GM12878 (cell line): Measurements from ENCODE around the gene GLS. TPM values are rescaled to one million over a fixed set of nuclear protein-coding genes. Genes with fewer than 3 reads are reported as not detected.

Experiments
- ATAC-seq: fragments of 200-7000 bp; cut with Tn5 transposase; 3 replicates; pipeline ENCODE4 v1.9.1; 2020; ENCODE audit warnings: mild to moderate bottlenecking, moderate library complexity
- BruUV-seq: library from RNA; stranded (reverse); fragments of 400-500 nt; replicated peaks from 2 replicates; lab custom pipeline; 2021; lab: Mats Ljungman, UMichigan
- CTCF ChIA-PET: fragments of 300-600 bp; sonication (Branson Sonifier 250); formaldehyde crosslinking; extraction: SDS; loops from one replicate; lab custom pipeline; 2021; ENCODE audit warnings: inconsistent platforms; lab: Yijun Ruan, JAX
- POLR2A ChIA-PET: fragments of 350-600 bp; formaldehyde crosslinking; extraction: SDS; loops from one replicate; lab custom pipeline; 2021; ENCODE audit warnings: inconsistent platforms; lab: Charles Lee
- RAD21 ChIA-PET: fragments of 300-600 bp; sonication (Branson Sonifier 250); formaldehyde crosslinking; loops from one replicate; lab custom pipeline; 2023; ENCODE audit warnings: antibody characterized with exemption; ENCODE audit not compliant: unreplicated experiment; lab: Charles Lee
- SMC1A ChIA-PET: fragments of 300-600 bp; sonication (Branson Sonifier 250); formaldehyde crosslinking; loops from one replicate; lab custom pipeline; 2023; ENCODE audit not compliant: unreplicated experiment, uncharacterized antibody; lab: Charles Lee
- DNase-seq: peaks from one replicate; pipeline ENCODE4 v3.0.0-alpha.2; 2011; ENCODE audit warnings: low read depth, low spot score
- FAIRE-seq: peaks from 3 replicates; lab custom pipeline; 2011; peaks lifted over from hg19 to GRCh38; lab: Jason Lieb, UNC
- H2AFZ ChIP-seq: 2 replicates; pipeline ENCODE4 v1.6.0; 2011; ENCODE audit warnings: low read depth, low read length, control low read depth; ENCODE audit not compliant: control insufficient read depth
- H3K27ac ChIP-seq: 2 replicates; pipeline ENCODE4 v1.5.1; 2011; ENCODE audit warnings: control low read depth; ENCODE audit not compliant: control insufficient read depth, insufficient read depth
- H3K27me3 ChIP-seq, 2 experiments: replicated peaks in 1 of 2; 2 replicates each; pipeline versions ENCODE4 v1.6.0 to v1.6.1; 2011; ENCODE audit warnings: low read length in 1 of 2; ENCODE audit not compliant: control insufficient read depth in 2 of 2, insufficient read depth in 2 of 2
- H3K36me3 ChIP-seq, 2 experiments: 2 replicates each; pipeline ENCODE4 v1.5.1; 2011; ENCODE audit warnings: low read length in 1 of 2; ENCODE audit not compliant: control insufficient read depth in 2 of 2, insufficient read depth in 2 of 2
- H3K4me1 ChIP-seq: 2 replicates; pipeline ENCODE4 v1.6.1; 2011; ENCODE audit warnings: mild to moderate bottlenecking, low read length, moderate library complexity, mixed read lengths; ENCODE audit not compliant: control insufficient read depth, insufficient read depth
- H3K4me2 ChIP-seq: 2 replicates; pipeline ENCODE4 v1.6.0; 2011; ENCODE audit warnings: control low read depth; ENCODE audit not compliant: control insufficient read depth, insufficient read depth
- H3K4me3 ChIP-seq: fragments of 200-600 bp; sonication (generic); 2 replicates; pipeline ENCODE4 v1.5.1; 2016
- H3K79me2 ChIP-seq: 2 replicates; pipeline ENCODE4 v1.6.0; 2011; ENCODE audit warnings: low read length; ENCODE audit not compliant: control insufficient read depth, insufficient read depth
- H3K9ac ChIP-seq: 2 replicates; pipeline ENCODE4 v1.8.0; 2011; ENCODE audit warnings: low read length, control low read depth, mixed read lengths; ENCODE audit not compliant: control insufficient read depth, insufficient read depth
- H3K9me3 ChIP-seq: replicated peaks from 3 replicates; pipeline ENCODE4 v1.5.1; 2011; ENCODE audit warnings: mild to moderate bottlenecking, low read length; ENCODE audit not compliant: control insufficient read depth, insufficient read depth
- H4K20me1 ChIP-seq: 2 replicates; pipeline ENCODE4 v1.6.0; 2011; ENCODE audit not compliant: control insufficient read depth, insufficient read depth
- CBX5 ChIP-seq: sonication (generic); IDR thresholded peaks from 2 replicates; pipeline ENCODE4 v1.6.1; 2016; ENCODE audit warnings: low read depth, moderate library complexity, mild to moderate bottlenecking, inconsistent platforms
- CREB1 ChIP-seq: IDR thresholded peaks from 2 replicates; pipeline ENCODE4 v1.6.1; 2012; ENCODE audit warnings: low read depth, mild to moderate bottlenecking, inconsistent platforms
- IKZF1 ChIP-seq: fragments of 450-650 bp; conservative IDR thresholded peaks from 2 replicates; pipeline ENCODE4 v1.6.1; 2017; ENCODE audit warnings: antibody characterized with exemption, mild to moderate bottlenecking
- NFYB ChIP-seq: IDR thresholded peaks from 2 replicates; pipeline ENCODE4 v1.6.1; 2011; ENCODE audit warnings: low read depth, mild to moderate bottlenecking, low read length, improper control_type of control experiment, moderate library complexity; ENCODE audit not compliant: insufficient read depth
- NR2C1 ChIP-seq: fragments of 450-650 bp; IDR thresholded peaks from 2 replicates; pipeline ENCODE4 v1.6.1; 2017; ENCODE audit warnings: antibody characterized with exemption, mild to moderate bottlenecking, moderate library complexity
- POLR2A ChIP-seq: IDR thresholded peaks from 2 replicates; pipeline ENCODE4 v1.6.1; 2011; ENCODE audit warnings: low read depth, mild to moderate bottlenecking, low read length
- POLR2AphosphoS2 ChIP-seq: IDR thresholded peaks from 2 replicates; pipeline ENCODE4 v1.6.1; 2011; ENCODE audit warnings: low read depth, mild to moderate bottlenecking, low read length, improper control_type of control experiment, moderate library complexity
- POLR2AphosphoS5 ChIP-seq: IDR thresholded peaks from 2 replicates; pipeline ENCODE4 v1.6.1; 2011; ENCODE audit warnings: mild to moderate bottlenecking, low read length, inconsistent platforms
- RUNX3 ChIP-seq: IDR thresholded peaks from 2 replicates; pipeline ENCODE4 v1.6.1; 2012; ENCODE audit warnings: low read length, inconsistent platforms
- SPI1 ChIP-seq: IDR thresholded peaks from 2 replicates; pipeline ENCODE4 v1.6.1; 2011; ENCODE audit warnings: low read depth, mild to moderate bottlenecking, low read length, moderate library complexity, borderline replicate concordance; ENCODE audit not compliant: insufficient read depth
- SREBF1 ChIP-seq: IDR thresholded peaks from 2 replicates; pipeline ENCODE4 v1.6.1; 2012; ENCODE audit warnings: mild to moderate bottlenecking, low read length
- STAT1 ChIP-seq: fragments of 450-650 bp; conservative IDR thresholded peaks from 2 replicates; pipeline ENCODE4 v1.6.1; 2014; ENCODE audit warnings: antibody characterized with exemption, mild to moderate bottlenecking
- WGBS: methylation state at CpG from one replicate; pipeline ENCODE4 v1.1.6; 2016; ENCODE audit warnings: low lambda C conversion rate; ENCODE audit not compliant: insufficient replicate concordance, insufficient coverage; ENCODE audit errors: missing lambda C conversion rate; 5-methylcytosine and 5-hydroxymethylcytosine counted together
- in situ Hi-C: fragments of 300-500 bp; cut with MboI; formaldehyde crosslinking; loops from 9 replicates; pipeline ENCODE4 v1.14.3; 2018; ENCODE audit warnings: mixed read lengths
- intact Hi-C: fragments of 100-400 bp; cut with micrococcal nuclease; formaldehyde crosslinking; loops from one replicate; pipeline ENCODE4 v1.14.2; 2022; ENCODE audit not compliant: unreplicated experiment
- polyA plus RNA-seq, 11 experiments: library from polyadenylated mRNA; depleted of rRNA in 4 of 11; unstranded in 6 of 11; stranded (reverse) in 5 of 11; fragments of >200 nt; fragmentation: Nextera tagmentation in 4 of 11; fragmentation: Illumina TruSeq in 1 of 11; extraction: Ambion mirVana in 4 of 11; extraction: Trizol in 1 of 11; gene quantifications; 1 replicate in 1 of 11; 2 replicates in 10 of 11; pipeline versions ENCODE4 v1.2.1 to v1.2.3, GENCODE V29; 2011 to 2016; ENCODE audit warnings: inconsistent platforms in 2 of 11, missing spikeins in 2 of 11, low read depth in 1 of 11
- total RNA-seq, 4 experiments: library from RNA; depleted of rRNA in 3 of 4; stranded (reverse); fragments of >200 nt in 3 of 4; fragmentation: Illumina TruSeq in 1 of 4; extraction: Trizol in 1 of 4; gene quantifications; 2 replicates each; pipeline versions ENCODE4 v1.2.1 to v1.2.3, GENCODE V29; 2013 to 2021
- TF ChIP-seq, protein P1 (sequence below): fragments of 450-650 bp; formaldehyde crosslinking; IDR thresholded peaks from 2 replicates; pipeline ENCODE4 v1.4.0; 2022; ENCODE audit warnings: mild to moderate bottlenecking, moderate library complexity
- TF ChIP-seq, protein P2 (sequence below): fragments of 450-650 bp; conservative IDR thresholded peaks from 2 replicates; pipeline ENCODE4 v1.6.1; 2017; ENCODE audit warnings: mild to moderate bottlenecking, moderate library complexity

Gene GLS
- total and polyA plus RNA-seq, 10 of the 15 experiments (the other 5 are each of a cell fraction or from before 2014, with no cell fraction given): 15.7 to 145 (median 70.8) TPM

DNA sequence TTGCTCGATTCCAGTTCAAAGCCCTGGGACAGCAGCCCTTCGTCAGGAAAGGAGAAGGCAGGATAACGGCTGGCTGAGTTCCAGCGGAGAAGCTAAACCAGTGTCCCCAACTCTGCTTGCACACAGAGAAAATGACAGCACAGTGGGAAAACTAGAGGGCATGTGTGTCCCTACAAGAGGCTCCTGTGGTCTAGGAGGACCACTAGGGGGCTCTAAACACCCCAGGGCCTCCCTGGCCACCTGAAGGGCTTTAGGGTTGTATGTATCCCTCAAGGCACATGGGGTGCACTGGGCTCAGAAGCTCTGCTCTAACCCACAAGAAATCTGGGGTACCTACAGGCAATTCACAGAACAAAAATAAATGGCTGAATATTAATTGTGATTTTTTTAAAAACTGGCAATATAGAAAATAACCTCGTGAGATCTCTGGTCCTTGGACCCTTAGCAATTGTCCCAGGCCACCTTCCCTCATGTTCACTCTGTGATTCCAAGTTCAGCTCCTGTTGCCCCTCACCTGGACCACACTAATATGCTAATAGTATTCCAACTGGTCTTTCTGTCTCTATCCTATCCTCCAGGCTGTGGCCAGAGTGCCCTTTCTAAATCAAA, 115.8 kb downstream of the GLS start (continued):
- TF ChIP-seq POLR2AphosphoS2 (peak; percentile 41; the same call in 1 of the 2 replicates), CREB1 (0 out of 2 replicates have a peak, but pooled peaks have one; percentile 2), NFYB (no peak), STAT1 (no peak), CBX5 (no peak), RUNX3 (peak; percentile 26; the same call in 1 of the 2 replicates)
- TF ChIP-seq, protein P1, sequence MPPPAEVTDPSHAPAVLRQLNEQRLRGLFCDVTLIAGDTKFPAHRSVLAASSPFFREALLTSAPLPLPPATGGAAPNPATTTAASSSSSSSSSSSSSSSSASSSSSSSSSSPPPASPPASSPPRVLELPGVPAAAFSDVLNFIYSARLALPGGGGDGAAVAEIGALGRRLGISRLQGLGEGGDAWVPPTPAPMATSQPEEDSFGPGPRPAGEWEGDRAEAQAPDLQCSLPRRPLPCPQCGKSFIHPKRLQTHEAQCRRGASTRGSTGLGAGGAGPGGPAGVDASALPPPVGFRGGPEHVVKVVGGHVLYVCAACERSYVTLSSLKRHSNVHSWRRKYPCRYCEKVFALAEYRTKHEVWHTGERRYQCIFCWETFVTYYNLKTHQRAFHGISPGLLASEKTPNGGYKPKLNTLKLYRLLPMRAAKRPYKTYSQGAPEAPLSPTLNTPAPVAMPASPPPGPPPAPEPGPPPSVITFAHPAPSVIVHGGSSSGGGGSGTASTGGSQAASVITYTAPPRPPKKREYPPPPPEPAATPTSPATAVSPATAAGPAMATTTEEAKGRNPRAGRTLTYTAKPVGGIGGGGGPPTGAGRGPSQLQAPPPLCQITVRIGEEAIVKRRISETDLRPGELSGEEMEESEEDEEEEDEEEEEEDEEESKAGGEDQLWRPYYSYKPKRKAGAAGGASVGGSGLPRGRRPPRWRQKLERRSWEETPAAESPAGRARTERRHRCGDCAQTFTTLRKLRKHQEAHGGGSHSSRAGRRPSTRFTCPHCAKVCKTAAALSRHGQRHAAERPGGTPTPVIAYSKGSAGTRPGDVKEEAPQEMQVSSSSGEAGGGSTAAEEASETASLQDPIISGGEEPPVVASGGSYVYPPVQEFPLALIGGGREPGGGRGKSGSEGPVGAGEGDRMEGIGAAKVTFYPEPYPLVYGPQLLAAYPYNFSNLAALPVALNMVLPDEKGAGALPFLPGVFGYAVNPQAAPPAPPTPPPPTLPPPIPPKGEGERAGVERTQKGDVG (CRISPR knock-in tag): no peak

DNA sequence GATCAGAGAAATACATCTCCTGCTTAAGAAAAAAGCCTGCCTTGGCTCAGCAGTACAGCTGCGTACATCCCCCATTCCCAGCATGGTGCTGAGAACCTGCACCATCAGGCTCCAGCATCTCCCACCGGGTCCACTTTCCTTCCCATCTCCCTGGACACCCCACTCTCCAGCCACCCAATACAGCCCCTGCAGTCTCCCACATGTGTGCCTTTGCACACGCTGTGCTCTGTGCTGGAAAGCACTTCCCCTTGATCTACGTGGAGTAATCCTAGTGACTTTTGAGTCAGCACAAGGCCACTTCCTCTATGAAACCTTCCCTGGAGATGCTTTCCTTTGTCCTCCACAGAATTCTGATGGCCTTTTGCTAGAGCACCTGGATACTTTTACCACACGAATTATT, 116.3 kb downstream of the GLS start:
- no peak for TF ChIP-seq NR2C1
- TF ChIP-seq, protein P2, sequence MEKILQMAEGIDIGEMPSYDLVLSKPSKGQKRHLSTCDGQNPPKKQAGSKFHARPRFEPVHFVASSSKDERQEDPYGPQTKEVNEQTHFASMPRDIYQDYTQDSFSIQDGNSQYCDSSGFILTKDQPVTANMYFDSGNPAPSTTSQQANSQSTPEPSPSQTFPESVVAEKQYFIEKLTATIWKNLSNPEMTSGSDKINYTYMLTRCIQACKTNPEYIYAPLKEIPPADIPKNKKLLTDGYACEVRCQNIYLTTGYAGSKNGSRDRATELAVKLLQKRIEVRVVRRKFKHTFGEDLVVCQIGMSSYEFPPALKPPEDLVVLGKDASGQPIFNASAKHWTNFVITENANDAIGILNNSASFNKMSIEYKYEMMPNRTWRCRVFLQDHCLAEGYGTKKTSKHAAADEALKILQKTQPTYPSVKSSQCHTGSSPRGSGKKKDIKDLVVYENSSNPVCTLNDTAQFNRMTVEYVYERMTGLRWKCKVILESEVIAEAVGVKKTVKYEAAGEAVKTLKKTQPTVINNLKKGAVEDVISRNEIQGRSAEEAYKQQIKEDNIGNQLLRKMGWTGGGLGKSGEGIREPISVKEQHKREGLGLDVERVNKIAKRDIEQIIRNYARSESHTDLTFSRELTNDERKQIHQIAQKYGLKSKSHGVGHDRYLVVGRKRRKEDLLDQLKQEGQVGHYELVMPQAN: no peak
- TF ChIP-seq POLR2AphosphoS5: peak; percentile 81
- TF ChIP-seq POLR2A: peak; percentile 61
- TF ChIP-seq IKZF1: 0 out of 2 replicates have a peak, but pooled peaks have one; percentile 13
- peak; percentile 65; the same call in 1 of the 2 replicates for TF ChIP-seq SPI1
- TF ChIP-seq SREBF1: no peak
- peaks cover 16% of the 10 kb centered on the region for H4K20me1 ChIP-seq
- ATAC-seq: peak; percentile 23
- ChIA-PET SMC1A (interaction anchor here (0.8 to 1.5 kb wide), 4 partner anchors 9 to 38 kb away, joined by 3 to 4 read pairs (median 3); no protein-coding TSS in a partner anchor), RAD21 (no interaction called here), CTCF (interaction anchor here (0.8 to 1.9 kb wide), 5 partner anchors 15 to 197 kb away, joined by 3 to 4 read pairs (median 3); no protein-coding TSS in a partner anchor), POLR2A (interaction anchor here (1.2 kb wide), 1 partner anchor 16 kb away, joined by 3 read pairs; no protein-coding TSS in a partner anchor)
- H3K4me1 ChIP-seq: peaks cover 2% of the 10 kb centered on the region; the same call in 1 of the 2 replicates
- WGBS: 49% methylated on average over 5 of the region's 5 CpGs
- no peak overlapping the region for H3K4me2 ChIP-seq
- peaks cover 45 to 75% of the 10 kb centered on the region in 2 experiments for H3K36me3 ChIP-seq
- peaks cover 3% of the 10 kb centered on the region; the same call in 2 of the 3 replicates for H3K9me3 ChIP-seq
- no peak for DNase-seq
- H3K27ac ChIP-seq: no peak overlapping the region
- H3K79me2 ChIP-seq: peaks cover 12% of the 10 kb centered on the region
- no TSS peak for BruUV-seq
- H2AFZ ChIP-seq: no peak overlapping the region
- in situ Hi-C loops: no loop called here
- FAIRE-seq: no peak
- no peak overlapping the region for H3K9ac ChIP-seq
- intact Hi-C loops: no loop called here
- no peaks in the 10 kb centered on the region for H3K27me3 ChIP-seq
- H3K4me3 ChIP-seq: no peak overlapping the region
